HepG2 (cell line): ENCODE measurements around the gene CHID1. TPM values are rescaled to one million over a fixed set of nuclear protein-coding genes. Genes with fewer than 3 reads are reported as not detected.

Experiments used
- KIAA2018 ChIP-seq: sonication (generic); formaldehyde crosslinking; IDR thresholded peaks from 2 replicates; pipeline ENCODE4 v1.5.0; 2020; ENCODE audit warnings: mild to moderate bottlenecking, missing genetic modification reagents, borderline replicate concordance
- SMARCE1 ChIP-seq: fragments of 450-650 bp; IDR thresholded peaks from 2 replicates; pipeline ENCODE4 v1.6.1; 2017; ENCODE audit warnings: borderline replicate concordance
- SOX5 ChIP-seq: IDR thresholded peaks from 2 replicates; pipeline ENCODE4 v1.6.1; 2016; ENCODE audit warnings: borderline replicate concordance
- SRSF9 ChIP-seq: fragments of 200-400 bp; formaldehyde crosslinking; IDR thresholded peaks from 2 replicates; pipeline ENCODE4 v1.6.1; 2018; ENCODE audit warnings: borderline replicate concordance, mild to moderate bottlenecking, low read depth, low read length; ENCODE audit not compliant: insufficient read depth, poor library complexity, severe bottlenecking
- ZFP37 ChIP-seq: sonication (generic); formaldehyde crosslinking; IDR thresholded peaks from 2 replicates; pipeline ENCODE4 v1.4.0; 2020; ENCODE audit warnings: missing genetic modification reagents, borderline replicate concordance
- ZNF232 ChIP-seq: sonication (generic); formaldehyde crosslinking; IDR thresholded peaks from 2 replicates; pipeline ENCODE4 v1.4.0; 2020; ENCODE audit warnings: missing genetic modification reagents, borderline replicate concordance
- ZNF234 ChIP-seq: sonication (generic); formaldehyde crosslinking; conservative IDR thresholded peaks from 2 replicates; pipeline ENCODE4 v1.5.1; 2020; ENCODE audit warnings: mild to moderate bottlenecking, missing genetic modification reagents
- ZNF597 ChIP-seq: sonication (generic); formaldehyde crosslinking; IDR thresholded peaks from 2 replicates; pipeline ENCODE4 v1.5.0; 2020; ENCODE audit warnings: missing genetic modification reagents
- polyA plus RNA-seq, 8 experiments: library from polyadenylated mRNA; depleted of rRNA in 3 of 8; stranded (reverse) in 7 of 8; unstranded in 1 of 8; fragments of >200 nt; fragmentation: Illumina TruSeq in 4 of 8; extraction: Trizol in 4 of 8; gene quantifications; 2 replicates each; pipeline versions ENCODE4 v1.2.1 to v1.2.3, GENCODE V29; 2011 to 2016; ENCODE audit warnings: low read depth in 4 of 8, missing spikeins in 1 of 8, mixed read lengths in 1 of 8; ENCODE audit not compliant: insufficient read depth in 1 of 8
- total RNA-seq, 5 experiments: library from RNA; depleted of rRNA; stranded (reverse); fragments of >200 nt; fragmentation: Illumina TruSeq; extraction: Trizol; gene quantifications; 2 replicates each; pipeline ENCODE4 v1.2.3, GENCODE V29; 2016; ENCODE audit warnings: low read depth in 1 of 5

The CHID1 gene
- total and polyA plus RNA-seq, 2 of the 13 experiments (the other 11 are each of a cell fraction or from before 2014, with no cell fraction given): 65.1 to 93.6 TPM

- TF ChIP-seq KIAA2018 (no peak), SRSF9 (no peak), ZFP37 (no peak), ZNF234 (CRISPR knock-in tag) (no peak), ZNF232 (CRISPR knock-in tag) (no peak), SOX5 (no peak), ZNF597 (CRISPR knock-in tag) (no peak), SMARCE1 (no peak)
These were observed 15.1 kb downstream of the CHID1 start (continued) for GRCh38 chr11:895331-896110.
